SK-N-DZ (cell line): ENCODE measurements around the gene RNASEL.

Experiments used
- DNase-seq: peaks from one replicate; pipeline ENCODE4 v3.0.0-alpha.2; 2015; ENCODE audit warnings: low spot score

RNASEL gene

GRCh38 chr1:182622901-182623528 is 34.0 kb upstream of the RNASEL start:
- DNase-seq = no peak

DNA sequence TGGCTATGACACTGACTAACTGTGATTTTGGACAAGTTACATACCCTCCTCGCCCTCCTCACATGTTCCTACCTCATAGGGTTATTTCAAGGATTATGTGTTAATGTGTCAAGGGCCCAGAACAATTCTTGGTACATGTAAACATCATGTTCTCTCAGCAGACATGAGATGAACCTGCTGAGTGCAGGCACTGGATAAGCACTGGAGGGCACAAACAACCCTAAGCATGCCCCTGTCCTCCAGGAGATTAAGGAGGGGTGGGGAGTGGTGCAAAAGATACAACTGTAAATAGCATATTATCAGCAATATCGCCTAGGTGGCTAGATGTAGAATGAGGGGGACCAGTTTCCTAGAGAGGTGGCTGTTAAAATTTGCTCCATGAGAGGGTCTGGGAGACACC is 32.9 kb upstream of the RNASEL start:
- DNase-seq = no peak

DNA sequence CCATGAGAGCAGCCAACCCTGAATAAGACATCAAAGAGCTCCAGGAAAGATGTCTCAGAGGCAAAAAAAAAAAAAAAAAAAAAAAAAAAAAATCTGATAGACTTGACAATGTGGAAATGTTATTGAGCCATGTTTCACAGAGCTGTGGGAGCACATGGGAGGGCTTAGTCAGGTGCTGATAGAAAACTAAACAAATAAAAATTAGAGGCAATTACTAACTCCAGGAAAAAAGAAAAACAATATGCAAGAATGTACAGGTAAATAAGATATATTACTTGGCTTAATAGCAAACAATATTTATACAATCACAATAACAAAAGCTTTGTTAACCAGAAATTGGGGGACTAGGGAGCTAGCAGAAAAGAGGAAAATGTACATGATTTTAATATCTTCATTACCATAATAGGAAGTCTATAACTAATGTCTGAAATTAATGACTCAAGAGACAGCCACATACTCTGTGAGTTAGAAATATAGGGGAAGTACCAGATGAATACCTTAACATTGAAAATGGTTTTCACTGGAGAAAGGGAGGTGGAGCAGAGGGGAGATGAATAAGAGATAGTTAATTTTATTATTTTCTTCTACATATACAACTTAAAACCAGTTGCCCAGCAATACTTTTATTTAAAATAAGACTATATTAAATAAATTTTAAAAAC is 32.0 kb upstream of the RNASEL start:
- DNase-seq = no peak

GRCh38 chr1:182617734-182618351 is 28.8 kb upstream of the RNASEL start:
- no peak for DNase-seq

- DNase-seq = no peak
These were observed 28.0 kb upstream of the RNASEL start for GRCh38 chr1:182617014-182617429.

DNA sequence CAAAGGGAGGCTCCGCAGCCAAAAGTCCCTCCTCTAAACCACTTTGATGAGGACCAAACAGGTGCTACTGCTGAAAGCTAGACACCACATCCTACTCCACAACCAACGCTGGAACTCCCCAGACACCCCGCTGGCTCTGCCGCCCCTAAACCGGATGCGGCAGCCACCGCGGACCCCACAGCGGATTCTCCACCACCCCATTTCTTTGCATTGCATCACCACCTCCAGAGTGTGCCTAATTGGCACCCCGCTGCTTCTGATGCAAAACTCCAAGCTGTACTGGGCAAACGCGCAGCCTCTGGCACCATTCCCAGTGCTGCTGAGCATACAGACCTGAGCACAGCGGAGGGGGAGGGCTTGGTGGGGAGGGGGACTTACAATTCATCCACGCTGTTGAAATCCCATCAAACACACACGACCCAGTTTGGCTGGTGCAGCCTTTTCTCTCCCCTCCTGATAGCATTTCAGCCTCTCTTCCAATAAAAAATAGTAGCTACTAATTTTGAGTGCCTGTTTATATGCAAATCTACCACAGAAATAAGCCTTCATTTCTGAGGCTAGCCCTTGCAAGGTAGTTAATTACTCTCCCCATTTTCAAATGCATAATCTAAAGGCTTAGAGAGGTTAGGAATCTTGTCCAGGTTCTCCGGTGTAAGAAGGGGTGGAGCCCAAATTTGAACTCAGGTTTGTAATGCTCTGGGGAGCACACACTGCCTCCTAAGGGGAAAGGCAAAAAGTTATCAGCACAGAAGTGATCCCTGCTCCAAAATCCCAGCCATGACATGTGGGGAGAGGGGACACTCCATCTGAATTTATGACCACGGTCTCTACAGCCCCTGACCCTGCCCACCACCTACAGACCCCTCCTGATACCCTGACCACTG is 27.3 kb upstream of the RNASEL start:
- DNase-seq = no peak

DNA sequence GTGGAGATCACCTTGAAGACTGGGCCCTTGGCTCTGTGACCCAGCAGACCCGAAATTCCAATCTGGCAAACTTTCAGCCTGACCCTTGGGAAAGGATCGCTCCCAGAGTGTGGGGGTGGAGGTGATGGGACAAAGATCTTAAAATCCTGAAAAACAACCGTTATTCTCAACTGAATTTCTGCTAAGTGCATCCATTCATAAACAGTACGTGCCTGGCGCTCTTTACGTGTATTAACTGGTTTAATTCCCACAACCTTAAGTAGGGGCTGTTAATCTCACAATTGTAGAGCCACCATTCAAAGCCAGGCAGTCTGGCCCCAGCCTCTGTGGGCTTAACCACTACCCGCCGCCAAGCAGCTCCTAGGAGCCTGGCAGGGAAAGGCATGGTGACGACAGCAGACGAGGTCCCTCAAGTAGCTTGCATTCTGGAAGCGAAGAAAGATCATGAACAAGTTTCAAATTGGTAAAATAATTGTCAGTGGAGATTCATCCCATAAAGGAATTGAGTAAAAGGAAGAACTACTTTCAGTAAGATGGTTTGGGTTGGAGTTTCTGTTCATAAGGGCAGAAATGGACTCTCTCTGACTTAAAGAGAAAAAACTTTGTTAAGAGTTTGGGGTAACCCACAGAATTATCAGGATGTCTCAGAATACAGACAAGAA is 26.5 kb upstream of the RNASEL start:
- DNase-seq = no peak

DNA sequence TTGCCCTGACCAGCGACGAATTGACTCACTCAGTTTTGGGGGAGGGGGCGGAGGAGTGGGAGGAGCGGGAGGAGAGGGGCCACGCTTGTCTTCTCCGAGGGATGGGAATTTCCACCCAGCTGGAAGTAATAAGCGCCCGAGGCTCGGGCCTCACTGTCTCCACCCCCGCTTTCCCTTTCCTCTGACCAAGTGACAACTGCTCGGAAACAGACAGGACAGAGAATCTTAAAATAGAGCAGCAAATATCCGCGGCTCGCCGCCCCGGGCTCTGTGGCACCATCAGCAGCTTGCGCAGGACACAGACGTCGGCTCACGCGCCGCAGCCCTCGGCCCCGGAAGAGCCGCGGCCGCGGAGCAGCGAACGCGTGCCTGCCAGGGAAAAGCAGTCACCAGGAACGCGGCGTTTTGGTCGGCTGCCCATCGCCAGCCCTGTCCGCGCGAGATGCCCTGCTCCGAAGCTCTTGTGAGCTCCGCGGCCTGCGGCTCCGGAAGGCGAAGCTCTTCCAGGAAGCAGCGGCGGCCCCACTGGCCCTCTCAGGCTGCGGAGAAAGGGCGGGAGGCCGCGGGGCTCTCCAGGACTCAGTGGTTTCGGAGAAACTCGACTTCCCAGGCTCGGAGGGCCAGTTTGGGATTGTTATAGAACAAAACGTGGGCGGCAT is 25.9 kb upstream of the RNASEL start:
- DNase-seq = no peak

- no peak for DNase-seq
These were observed 22.7 kb upstream of the RNASEL start for GRCh38 chr1:182611787-182612186.

GRCh38 chr1:182611326-182611725 is 22.3 kb upstream of the RNASEL start:
- DNase-seq = no peak

- no peak for DNase-seq
These were observed 21.6 kb upstream of the RNASEL start for GRCh38 chr1:182610606-182611194.

DNA sequence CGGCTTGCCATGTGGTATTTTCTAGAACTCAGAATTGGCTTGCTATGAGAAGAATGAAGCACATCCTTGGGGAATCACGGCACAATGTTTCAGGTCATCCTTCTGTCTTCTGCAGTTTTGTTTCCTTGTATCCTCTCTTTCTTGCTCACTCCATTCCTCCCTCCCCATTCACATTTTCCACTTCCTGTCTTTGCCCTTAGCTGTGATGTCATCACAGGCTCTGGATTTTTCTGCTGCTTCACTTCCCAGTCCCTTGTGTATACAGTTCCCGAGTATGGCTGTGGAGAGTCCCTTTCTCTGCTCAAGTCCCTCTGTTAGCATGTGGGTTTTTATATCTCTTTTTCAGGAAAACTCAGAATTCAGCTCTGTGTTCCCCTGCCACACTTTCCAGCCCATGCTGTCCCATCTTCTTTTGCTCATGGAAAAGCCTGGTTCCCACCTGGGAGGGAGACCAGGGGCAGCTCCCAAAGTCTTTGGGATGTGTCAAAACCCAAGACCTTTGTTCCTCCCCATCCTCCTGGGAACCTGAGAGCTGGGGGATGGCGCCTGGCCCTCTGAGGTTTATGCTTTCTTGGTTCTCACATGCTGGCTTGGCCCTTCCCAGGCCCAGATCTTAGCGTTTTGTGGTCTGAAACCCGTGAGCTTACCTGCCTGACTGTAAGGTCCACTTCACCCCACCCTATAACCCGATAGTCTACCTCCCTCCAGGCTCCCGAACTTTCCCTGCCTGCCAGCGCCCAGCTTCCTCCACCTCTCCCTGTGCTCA is 20.0 kb upstream of the RNASEL start:
- no peak for DNase-seq

GRCh38 chr1:182608236-182608635 is 19.2 kb upstream of the RNASEL start:
- no peak for DNase-seq

GRCh38 chr1:182607566-182607965 is 18.5 kb upstream of the RNASEL start:
- DNase-seq = no peak

DNA sequence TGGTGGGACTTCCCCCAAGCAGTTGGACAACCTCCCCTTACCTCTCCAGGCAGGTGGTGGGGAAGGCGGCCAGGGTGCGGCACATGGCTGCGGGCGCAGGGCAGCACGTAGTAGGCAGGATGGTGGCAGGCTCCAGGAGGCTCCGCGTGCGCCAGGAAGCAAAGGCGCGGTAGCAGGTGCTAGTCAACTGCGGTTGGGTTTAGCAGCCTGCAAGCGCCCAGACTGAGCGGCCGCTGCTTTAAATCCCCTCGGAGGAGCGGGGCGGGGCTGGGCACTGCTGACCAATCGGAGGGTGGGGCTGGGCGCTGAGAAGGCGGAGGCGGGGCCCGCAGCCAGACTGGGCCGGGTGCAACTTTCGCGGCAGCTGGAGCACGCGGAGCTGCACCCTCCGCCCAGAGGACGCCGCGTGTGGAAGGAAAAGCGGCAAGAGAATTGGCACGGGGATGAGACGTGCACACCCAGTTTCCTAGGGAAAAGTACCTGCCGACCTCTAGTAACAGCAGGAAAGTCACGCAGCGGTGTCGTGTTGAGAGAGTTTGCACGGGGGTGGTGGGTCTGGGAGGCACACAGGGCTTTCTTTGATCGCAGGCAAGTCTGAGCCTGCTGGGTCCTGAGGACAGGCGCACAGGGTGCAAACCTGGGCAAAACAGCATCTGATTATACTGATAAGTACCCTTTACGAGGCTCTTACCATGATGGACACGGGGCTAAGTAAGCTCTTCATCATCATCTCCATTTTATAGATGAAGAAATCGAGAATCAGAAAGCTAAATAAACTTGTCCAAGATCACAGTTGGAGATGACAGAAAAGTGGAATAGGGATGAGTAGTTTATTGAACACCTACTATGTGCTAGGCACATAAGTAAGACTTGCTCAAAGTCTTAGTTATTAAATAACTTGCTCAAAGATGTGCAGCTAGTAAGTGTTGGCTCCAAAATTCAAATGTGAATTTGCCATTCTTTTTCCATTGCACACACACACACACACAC is 15.4 kb upstream of the RNASEL start, which contains the start of gene RGS16:
Gene RGS16, minus strand, starts transcription at position 215 of the 990 bp plus-strand sequence. Its CDS starts 130 bp downstream, at position 85.
- DNase-seq = peak; percentile 41

- DNase-seq = no peak
These were observed 14.7 kb upstream of the RNASEL start for GRCh38 chr1:182603646-182604174.

- DNase-seq = no peak
These were observed 14.0 kb upstream of the RNASEL start for GRCh38 chr1:182602935-182603645.

GRCh38 chr1:182601913-182602312 is 12.9 kb upstream of the RNASEL start:
- no peak for DNase-seq
